Neural cell (in vitro differentiated cells): ENCODE results near the gene PSMA7.

Experiments
- CTCF ChIP-seq: fragments of 450-650 bp; IDR thresholded peaks from 2 replicates; pipeline ENCODE4 v1.5.1; 2014; ENCODE audit warnings: antibody characterized with exemption, mild to moderate bottlenecking, moderate library complexity; ENCODE audit not compliant: poor library complexity, severe bottlenecking
- EZH2 ChIP-seq: fragments of 200-600, 300-800 bp; shearing (Covaris generic), sonication (generic); IDR thresholded peaks from 2 replicates; pipeline ENCODE4 v1.6.1; 2014; ENCODE audit warnings: antibody characterized with exemption, low read length, borderline replicate concordance, mild to moderate bottlenecking; ENCODE audit not compliant: insufficient read depth, poor library complexity, severe bottlenecking
- POLR2AphosphoS5 ChIP-seq: IDR thresholded peaks from 2 replicates; pipeline ENCODE4 v1.6.1; 2012

GRCh38 chr20:62147125-62147524, 3.9 kb upstream of the PSMA7 start:
- TF ChIP-seq EZH2 (no peak), CTCF (no peak), POLR2AphosphoS5 (no peak)
